PFSK-1 (cell line): ENCODE data around the gene MST1R.

Source experiments
- POLR2AphosphoS5 ChIP-seq: IDR thresholded peaks from 2 replicates; pipeline ENCODE4 v1.6.1; 2012; ENCODE audit warnings: low read depth, mild to moderate bottlenecking, control low read depth, low read length, moderate library complexity
- SIN3A ChIP-seq: IDR thresholded peaks from 2 replicates; pipeline ENCODE4 v1.6.1; 2012; ENCODE audit warnings: mild to moderate bottlenecking, low read length, moderate library complexity, borderline replicate concordance; ENCODE audit not compliant: insufficient read depth
- TF ChIP-seq, protein P1 (sequence below), 2 experiments: IDR thresholded peaks; 2 replicates each; pipeline versions ENCODE4 v1.6.1 to v1.8.0; 2011 to 2012; ENCODE audit warnings: low read depth in 2 of 2, low read length in 2 of 2, control low read depth in 1 of 2, inconsistent platforms in 1 of 2, mild to moderate bottlenecking in 1 of 2, moderate library complexity in 1 of 2; ENCODE audit not compliant: insufficient read depth in 1 of 2

DNA sequence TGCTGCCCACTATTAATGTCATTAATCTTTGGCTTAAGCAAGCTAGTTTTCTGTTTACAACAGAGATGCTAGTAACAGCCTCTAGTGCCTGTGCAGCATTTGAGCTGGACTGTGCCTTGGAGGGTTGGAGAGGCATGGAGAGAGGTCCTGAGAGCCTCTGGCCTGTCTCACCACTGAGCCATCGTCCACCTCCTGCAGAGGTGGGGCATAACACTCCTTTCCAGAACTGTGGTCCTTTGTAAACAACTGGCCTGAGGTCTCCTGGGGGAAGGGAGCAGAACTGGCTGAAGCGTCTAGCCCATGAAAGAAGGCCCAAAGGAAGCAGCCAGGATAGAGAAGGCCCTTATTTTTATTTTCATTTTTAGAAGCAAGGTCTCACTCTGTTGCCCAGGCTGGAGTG is 24.0 kb downstream of the MST1R start:
- TF ChIP-seq POLR2AphosphoS5 = no peak
- TF ChIP-seq, protein P1, sequence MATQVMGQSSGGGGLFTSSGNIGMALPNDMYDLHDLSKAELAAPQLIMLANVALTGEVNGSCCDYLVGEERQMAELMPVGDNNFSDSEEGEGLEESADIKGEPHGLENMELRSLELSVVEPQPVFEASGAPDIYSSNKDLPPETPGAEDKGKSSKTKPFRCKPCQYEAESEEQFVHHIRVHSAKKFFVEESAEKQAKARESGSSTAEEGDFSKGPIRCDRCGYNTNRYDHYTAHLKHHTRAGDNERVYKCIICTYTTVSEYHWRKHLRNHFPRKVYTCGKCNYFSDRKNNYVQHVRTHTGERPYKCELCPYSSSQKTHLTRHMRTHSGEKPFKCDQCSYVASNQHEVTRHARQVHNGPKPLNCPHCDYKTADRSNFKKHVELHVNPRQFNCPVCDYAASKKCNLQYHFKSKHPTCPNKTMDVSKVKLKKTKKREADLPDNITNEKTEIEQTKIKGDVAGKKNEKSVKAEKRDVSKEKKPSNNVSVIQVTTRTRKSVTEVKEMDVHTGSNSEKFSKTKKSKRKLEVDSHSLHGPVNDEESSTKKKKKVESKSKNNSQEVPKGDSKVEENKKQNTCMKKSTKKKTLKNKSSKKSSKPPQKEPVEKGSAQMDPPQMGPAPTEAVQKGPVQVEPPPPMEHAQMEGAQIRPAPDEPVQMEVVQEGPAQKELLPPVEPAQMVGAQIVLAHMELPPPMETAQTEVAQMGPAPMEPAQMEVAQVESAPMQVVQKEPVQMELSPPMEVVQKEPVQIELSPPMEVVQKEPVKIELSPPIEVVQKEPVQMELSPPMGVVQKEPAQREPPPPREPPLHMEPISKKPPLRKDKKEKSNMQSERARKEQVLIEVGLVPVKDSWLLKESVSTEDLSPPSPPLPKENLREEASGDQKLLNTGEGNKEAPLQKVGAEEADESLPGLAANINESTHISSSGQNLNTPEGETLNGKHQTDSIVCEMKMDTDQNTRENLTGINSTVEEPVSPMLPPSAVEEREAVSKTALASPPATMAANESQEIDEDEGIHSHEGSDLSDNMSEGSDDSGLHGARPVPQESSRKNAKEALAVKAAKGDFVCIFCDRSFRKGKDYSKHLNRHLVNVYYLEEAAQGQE (IDR thresholded peaks at IDR 0.05; ENCODE audit: insufficient read depth in 1 of 2, low read depth in 2 of 2, low read length in 2 of 2) = no peak
- no peak for TF ChIP-seq SIN3A
